Neuronal stem cell (in vitro differentiated cells): ENCODE data around the gene DIABLO.
A peak's percentile ranks its signal among the peaks of the same experiment; 100 is the strongest.

Experiments used
- DNase-seq: peaks from one replicate; pipeline ENCODE4 v3.0.0-alpha.2; 2013; ENCODE audit warnings: low spot score
- H2AFZ ChIP-seq: one replicate; pipeline ENCODE4 v1.6.1; 2013; ENCODE audit warnings: mild to moderate bottlenecking, low read length, inconsistent platforms
- H2AK5ac ChIP-seq: 2 replicates; pipeline ENCODE4 v1.6.1; 2013; ENCODE audit warnings: low read depth, mild to moderate bottlenecking, inconsistent platforms, low read length, moderate library complexity, mixed read lengths
- H2BK120ac ChIP-seq: 2 replicates; pipeline ENCODE4 v1.6.1; 2013; ENCODE audit warnings: low read depth, mild to moderate bottlenecking, inconsistent platforms, low read length, moderate library complexity, mixed read lengths
- H2BK12ac ChIP-seq: one replicate; pipeline ENCODE4 v1.6.1; 2013; ENCODE audit warnings: low read length, inconsistent platforms
- H2BK15ac ChIP-seq: 2 replicates; pipeline ENCODE4 v1.6.1; 2013; ENCODE audit warnings: mild to moderate bottlenecking, low read length, inconsistent platforms, mixed read lengths
- H2BK5ac ChIP-seq: one replicate; pipeline ENCODE4 v1.6.1; 2013; ENCODE audit warnings: inconsistent platforms, mild to moderate bottlenecking, low read length, moderate library complexity
- H3K14ac ChIP-seq: one replicate; pipeline ENCODE4 v1.6.1; 2013; ENCODE audit warnings: low read length, inconsistent platforms
- H3K18ac ChIP-seq: 2 replicates; pipeline ENCODE4 v1.6.1; 2013; ENCODE audit warnings: low read length, inconsistent platforms
- H3K23ac ChIP-seq: 2 replicates; pipeline ENCODE4 v1.6.1; 2013; ENCODE audit warnings: low read depth, mild to moderate bottlenecking, mixed read lengths, low read length, inconsistent platforms; ENCODE audit not compliant: poor library complexity
- H3K27ac ChIP-seq: replicated peaks from 3 replicates; pipeline ENCODE4 v1.5.1; 2013; ENCODE audit warnings: low read length, inconsistent platforms
- H3K27me3 ChIP-seq, 3 experiments: 2 replicates each; pipeline ENCODE4 v1.6.1; 2013; ENCODE audit warnings: low read length in 3 of 3, mild to moderate bottlenecking in 2 of 3, inconsistent platforms in 1 of 3, low read depth in 1 of 3, mixed read lengths in 1 of 3, moderate library complexity in 1 of 3; ENCODE audit not compliant: control insufficient read depth in 3 of 3, insufficient read depth in 3 of 3
- H3K36me3 ChIP-seq, 2 donors: replicated peaks in 1 of 2; 2 replicates each; pipeline ENCODE4 v1.6.1; 2013; ENCODE audit warnings: low read length in 2 of 2; ENCODE audit not compliant: control insufficient read depth in 2 of 2, insufficient read depth in 2 of 2
- H3K4ac ChIP-seq: 2 replicates; pipeline ENCODE4 v1.6.1; 2013; ENCODE audit warnings: inconsistent platforms, mild to moderate bottlenecking, low read length, moderate library complexity
- H3K4me1 ChIP-seq, 2 donors: 1 replicate in 1 of 2; 2 replicates in 1 of 2; pipeline ENCODE4 v1.6.1; 2013; ENCODE audit warnings: low read length in 2 of 2, low read depth in 1 of 2; ENCODE audit not compliant: control insufficient read depth in 2 of 2, insufficient read depth in 1 of 2
- H3K4me2 ChIP-seq: one replicate; pipeline ENCODE4 v1.6.1; 2013; ENCODE audit warnings: mild to moderate bottlenecking, low read length, inconsistent platforms; ENCODE audit not compliant: insufficient read depth, poor library complexity, severe bottlenecking
- H3K4me3 ChIP-seq, 2 donors: 2 replicates each; pipeline ENCODE4 v1.5.1; 2013; ENCODE audit warnings: low read length in 2 of 2, mild to moderate bottlenecking in 2 of 2, inconsistent platforms in 1 of 2, moderate library complexity in 1 of 2
- H3K79me1 ChIP-seq: one replicate; pipeline ENCODE4 v1.6.1; 2013; ENCODE audit warnings: low read depth, mild to moderate bottlenecking, inconsistent platforms, low read length, moderate library complexity
- H3K9ac ChIP-seq: one replicate; pipeline ENCODE4 v1.6.1; 2013; ENCODE audit warnings: mild to moderate bottlenecking, low read depth, low read length, inconsistent platforms; ENCODE audit not compliant: poor library complexity
- H3K9me3 ChIP-seq, 2 donors: replicated peaks in 1 of 2; 2 replicates each; pipeline versions ENCODE3 to v1.6.1; 2013; ENCODE audit warnings: low read length in 2 of 2, mild to moderate bottlenecking in 2 of 2, inconsistent platforms in 1 of 2, low read depth in 1 of 2, mixed read lengths in 1 of 2, moderate library complexity in 1 of 2; ENCODE audit not compliant: control insufficient read depth in 2 of 2, insufficient read depth in 1 of 2
- H4K8ac ChIP-seq: one replicate; pipeline ENCODE4 v1.6.1; 2013; ENCODE audit warnings: low read depth, mild to moderate bottlenecking, inconsistent platforms, low read length, moderate library complexity
- H4K91ac ChIP-seq: one replicate; pipeline ENCODE4 v1.6.1; 2013; ENCODE audit warnings: low read length, low read depth, mild to moderate bottlenecking, inconsistent platforms; ENCODE audit not compliant: poor library complexity
- WGBS, 2 donors: extraction: QIAGEN DNeasy Blood & Tissue Kit; methylation state at CpG; one replicate each; pipeline ENCODE4 v1.1.7; 2013; ENCODE audit warnings: missing lambda C conversion rate in 2 of 2, mixed read lengths in 1 of 2; ENCODE audit not compliant: insufficient read length in 2 of 2, insufficient replicate concordance in 1 of 2; ENCODE audit errors: extremely low coverage in 2 of 2; 5-methylcytosine and 5-hydroxymethylcytosine counted together

Gene DIABLO

DNA sequence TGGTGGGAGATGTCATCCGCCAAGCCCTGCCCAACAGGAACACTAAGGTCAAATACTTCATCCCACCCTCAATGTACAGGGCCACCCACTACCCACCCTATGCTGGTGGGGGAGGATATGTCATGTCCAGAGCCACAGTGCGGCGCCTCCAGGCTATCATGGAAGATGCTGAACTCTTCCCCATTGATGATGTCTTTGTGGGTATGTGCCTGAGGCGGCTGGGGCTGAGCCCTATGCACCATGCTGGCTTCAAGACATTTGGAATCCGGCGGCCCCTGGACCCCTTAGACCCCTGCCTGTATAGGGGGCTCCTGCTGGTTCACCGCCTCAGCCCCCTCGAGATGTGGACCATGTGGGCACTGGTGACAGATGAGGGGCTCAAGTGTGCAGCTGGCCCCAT, 18.9 kb downstream of the DIABLO start:
- Histone ChIP-seq H2BK15ac (no peak overlapping the region), H3K23ac (peak overlapping the region; percentile 91), H2AFZ (no peak overlapping the region), H3K4ac (no peak overlapping the region), H2AK5ac (no peak overlapping the region), H3K9ac (peak overlapping the region; percentile 44), H2BK120ac (no peak overlapping the region), H2BK12ac (no peak overlapping the region), H4K91ac (no peak overlapping the region), H3K4me1 (peaks cover 0 to 5% of the 10 kb centered on the region in 2 donors), H2BK5ac (no peak overlapping the region), H3K27ac (no peak overlapping the region), H3K18ac (no peak overlapping the region), H3K9me3 (no peaks in the 10 kb centered on the region), H3K79me1 (no peaks in the 10 kb centered on the region), H3K27me3 (peaks cover 5 to 34% (median 32%) of the 10 kb centered on the region in 3 experiments), H3K4me3 (no peak overlapping the region), H3K36me3 (peaks cover 29 to 55% of the 10 kb centered on the region in 2 donors), H3K4me2 (no peak overlapping the region), H4K8ac (no peak overlapping the region), H3K14ac (no peak overlapping the region)
- no peak for DNase-seq
- no CpG with 5 or more reads among the region's 8 CpGs for WGBS, 2 donors

GRCh38 chr12:122206111-122206881, 19.6 kb downstream of the DIABLO start:
- Histone ChIP-seq H3K23ac (peak overlapping the region; percentile 91), H2BK120ac (no peak overlapping the region), H3K18ac (peak overlapping the region; percentile 64), H3K14ac (no peak overlapping the region), H2AK5ac (peak overlapping the region; percentile 70), H3K27me3 (peaks cover 5 to 40% (median 32%) of the 10 kb centered on the region in 3 experiments), H3K79me1 (no peaks in the 10 kb centered on the region), H2BK5ac (peak overlapping the region; percentile 39), H3K9ac (peak overlapping the region; percentile 60), H4K8ac (no peak overlapping the region), H3K4me2 (no peak overlapping the region), H3K4me3 (no peak overlapping the region), H2BK12ac (no peak overlapping the region), H3K36me3 (peaks cover 29 to 48% of the 10 kb centered on the region in 2 donors), H2AFZ (no peak overlapping the region), H3K4ac (no peak overlapping the region), H4K91ac (no peak overlapping the region), H2BK15ac (peak overlapping the region; percentile 24), H3K9me3 (no peaks in the 10 kb centered on the region), H3K4me1 (peaks cover 0 to 5% of the 10 kb centered on the region in 2 donors), H3K27ac (no peak overlapping the region)
- WGBS, 2 donors = no CpG with 5 or more reads among the region's 27 CpGs
- no peak for DNase-seq

- H2BK15ac ChIP-seq = no peak overlapping the region
- H3K18ac ChIP-seq = peak overlapping the region; percentile 60
- H2BK12ac ChIP-seq = no peak overlapping the region
- H3K4ac ChIP-seq = no peak overlapping the region
- no peak overlapping the region for H2AFZ ChIP-seq
- no peak overlapping the region for H3K27ac ChIP-seq
- H3K14ac ChIP-seq = no peak overlapping the region
- H3K23ac ChIP-seq = no peak overlapping the region
- H3K4me1 ChIP-seq = peaks cover 0 to 5% of the 10 kb centered on the region in 2 donors
- no peak overlapping the region for H2BK5ac ChIP-seq
- no peak overlapping the region for H2BK120ac ChIP-seq
- no peak for DNase-seq
- no peak overlapping the region for H3K4me2 ChIP-seq
- H4K91ac ChIP-seq = no peak overlapping the region
- H3K36me3 ChIP-seq = peaks cover 25 to 40% of the 10 kb centered on the region in 2 donors
- H4K8ac ChIP-seq = no peak overlapping the region
- H3K9me3 ChIP-seq = no peaks in the 10 kb centered on the region
- peaks cover 5 to 50% (median 32%) of the 10 kb centered on the region in 3 experiments for H3K27me3 ChIP-seq
- peak overlapping the region; percentile 41 for H2AK5ac ChIP-seq
- H3K9ac ChIP-seq = no peak overlapping the region
- H3K79me1 ChIP-seq = no peaks in the 10 kb centered on the region
- peak overlapping the region in 1 of 2 donors; percentile 10 for H3K4me3 ChIP-seq
- WGBS, 2 donors = no CpG with 5 or more reads among the region's 23 CpGs
Measured at GRCh38 chr12:122205053-122205925, 20.6 kb downstream of the DIABLO start.
